Measurements from ENCODE around the gene HTR1E.
"Not testable (repeated sequence)": the region's sequence is repeated elsewhere in the genome, so short reads cannot be mapped to it uniquely, and the experiment has no call there.

DNA sequence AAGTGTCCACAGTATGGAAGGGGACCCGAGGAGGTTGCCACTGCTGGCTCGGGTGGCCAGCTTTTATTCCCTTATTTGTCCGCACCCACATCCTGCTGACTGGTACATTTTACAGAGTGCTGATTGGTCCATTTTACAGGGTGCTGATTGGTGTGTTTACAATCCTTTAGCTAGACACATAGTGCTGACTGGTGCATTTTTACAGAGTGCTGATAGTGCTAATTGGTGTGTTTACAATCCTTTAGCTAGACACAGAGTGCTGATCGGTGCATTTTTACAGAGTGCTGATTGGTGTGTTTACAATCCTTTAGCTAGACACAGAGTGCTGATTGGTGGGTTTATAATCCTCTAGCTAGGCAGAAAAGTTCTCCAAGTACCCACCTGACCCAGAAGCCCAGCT is 65.1 kb downstream of the HTR1E start:
- not testable (repeated sequence) for TF ChIP-seq CTCF (conservative IDR thresholded peaks at IDR 0.05); ZFX (IDR thresholded peaks at IDR 0.05)
